NCI-H748 treated with DMSO at 0.1 percent for 48 hours (cell line): ENCODE measurements around the gene NCOA7.
A peak's percentile ranks its signal among the peaks of the same experiment; 100 is the strongest.
"Not testable (repeated sequence)": the region's sequence is repeated elsewhere in the genome, so short reads cannot be mapped to it uniquely, and the experiment has no call there.

Experiments used
- DNase-seq: peaks from one replicate; lab custom pipeline; 2025; lab: John Stamatoyannopoulos, UW

NCOA7 gene

GRCh38 chr6:125754566-125754965 is 36.2 kb upstream of the NCOA7 start:
- no peak for DNase-seq

- no peak for DNase-seq
Observed at GRCh38 chr6:125759184-125759902, 31.4 kb upstream of the NCOA7 start.

GRCh38 chr6:125759959-125760457 is 30.8 kb upstream of the NCOA7 start:
- no peak for DNase-seq

- DNase-seq = no peak
Observed at GRCh38 chr6:125764121-125764671, 26.6 kb upstream of the NCOA7 start.

DNA sequence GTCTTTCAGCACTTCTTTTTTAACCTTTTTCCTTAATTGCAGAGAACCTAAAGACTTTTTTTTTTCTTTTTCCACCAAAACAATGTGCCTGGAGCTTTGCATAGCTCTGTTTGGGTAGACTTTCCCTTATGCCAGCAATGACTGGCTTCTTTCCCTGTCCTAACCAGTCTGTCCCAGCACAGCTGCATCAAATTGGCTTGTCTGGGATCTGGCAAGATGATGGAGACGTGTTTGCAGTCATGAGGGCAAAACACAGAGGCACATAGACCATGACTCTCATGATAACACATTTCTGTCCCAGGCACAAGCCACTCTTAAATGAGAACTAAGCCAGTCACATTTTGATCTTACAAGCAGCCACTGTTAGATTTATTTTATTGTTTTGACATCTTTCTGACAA is 24.8 kb upstream of the NCOA7 start:
- no peak for DNase-seq

- no peak for DNase-seq
Observed at GRCh38 chr6:125766641-125767040, 24.1 kb upstream of the NCOA7 start.

GRCh38 chr6:125769147-125769783 is 21.5 kb upstream of the NCOA7 start:
- DNase-seq = no peak

DNA sequence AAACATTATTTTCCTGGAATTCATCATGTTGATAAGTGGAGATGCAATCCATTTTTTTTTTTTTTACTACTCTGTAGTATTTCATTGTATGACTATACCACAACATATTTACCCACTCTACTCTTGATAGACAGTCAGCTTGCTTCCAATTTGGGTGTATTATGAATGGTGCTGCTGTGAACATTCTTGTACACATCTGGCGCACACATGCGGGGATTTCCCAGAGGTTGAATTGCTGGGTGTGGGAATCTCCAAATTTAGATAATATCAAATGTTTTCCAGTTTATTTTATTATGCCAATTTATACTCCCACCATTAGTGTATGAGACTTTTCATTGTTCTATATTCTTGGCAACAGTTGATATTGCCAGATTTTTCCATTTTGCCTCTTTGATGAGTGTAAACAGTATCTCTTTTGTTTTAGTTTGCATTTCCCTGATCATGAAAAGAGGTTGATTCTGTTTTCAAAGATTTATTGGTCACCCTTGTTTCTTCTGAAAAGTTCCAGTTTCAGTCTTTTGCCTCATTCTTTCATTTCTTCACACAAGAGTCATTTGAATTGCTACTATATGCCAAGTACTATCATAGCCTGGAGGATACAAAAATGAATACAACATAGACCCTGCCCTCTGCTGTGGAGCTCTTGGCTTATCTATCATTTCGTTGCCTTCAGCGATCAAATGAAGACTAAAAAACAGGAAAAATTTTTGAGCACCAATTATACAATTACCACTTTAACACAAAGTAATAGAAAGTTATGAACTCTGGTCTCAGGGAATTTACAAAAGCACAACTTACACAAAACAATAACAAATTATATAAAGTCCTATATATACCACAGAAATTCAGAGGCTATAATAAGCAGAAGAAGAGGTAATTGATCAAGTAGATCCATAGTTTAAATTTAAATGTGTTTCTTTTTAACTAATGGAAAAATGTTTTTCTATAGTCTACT is 17.1 kb upstream of the NCOA7 start:
- DNase-seq = no peak

DNA sequence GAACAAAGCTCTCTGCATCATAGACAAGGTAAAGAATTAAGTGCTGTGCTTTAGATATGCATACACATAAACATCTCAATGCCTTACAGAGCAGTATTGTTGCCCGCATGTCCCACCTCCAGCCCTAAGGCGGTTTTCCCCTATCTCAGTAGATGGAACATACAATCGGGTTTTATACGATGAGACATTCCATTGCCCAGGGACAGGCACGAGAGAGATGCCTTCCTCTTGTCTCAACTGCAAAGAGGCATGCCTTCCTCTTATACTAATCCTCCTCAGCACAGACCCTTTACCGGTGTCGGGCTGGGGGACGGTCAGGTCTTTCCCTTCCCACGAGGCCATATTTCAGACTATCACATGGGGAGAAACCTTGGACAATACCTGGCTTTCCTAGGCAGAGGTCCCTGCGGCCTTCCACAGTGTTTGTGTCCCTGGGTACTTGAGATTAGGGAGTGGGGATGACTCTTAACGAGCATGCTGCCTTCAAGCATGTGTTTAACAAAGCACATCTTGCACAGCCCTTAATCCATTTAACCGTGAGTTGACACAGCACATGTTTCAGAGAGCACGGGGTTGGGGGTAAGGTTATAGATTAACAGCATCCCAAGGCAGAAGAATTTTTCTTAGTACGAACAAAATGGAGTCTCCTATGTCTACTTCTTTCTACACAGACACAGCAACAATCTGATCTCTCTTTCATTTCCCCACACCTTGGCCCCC is 14.5 kb upstream of the NCOA7 start:
- not testable (repeated sequence) for DNase-seq

- peak; percentile 96 for DNase-seq
Observed at GRCh38 chr6:125779924-125780539, 10.7 kb upstream of the NCOA7 start.

DNA sequence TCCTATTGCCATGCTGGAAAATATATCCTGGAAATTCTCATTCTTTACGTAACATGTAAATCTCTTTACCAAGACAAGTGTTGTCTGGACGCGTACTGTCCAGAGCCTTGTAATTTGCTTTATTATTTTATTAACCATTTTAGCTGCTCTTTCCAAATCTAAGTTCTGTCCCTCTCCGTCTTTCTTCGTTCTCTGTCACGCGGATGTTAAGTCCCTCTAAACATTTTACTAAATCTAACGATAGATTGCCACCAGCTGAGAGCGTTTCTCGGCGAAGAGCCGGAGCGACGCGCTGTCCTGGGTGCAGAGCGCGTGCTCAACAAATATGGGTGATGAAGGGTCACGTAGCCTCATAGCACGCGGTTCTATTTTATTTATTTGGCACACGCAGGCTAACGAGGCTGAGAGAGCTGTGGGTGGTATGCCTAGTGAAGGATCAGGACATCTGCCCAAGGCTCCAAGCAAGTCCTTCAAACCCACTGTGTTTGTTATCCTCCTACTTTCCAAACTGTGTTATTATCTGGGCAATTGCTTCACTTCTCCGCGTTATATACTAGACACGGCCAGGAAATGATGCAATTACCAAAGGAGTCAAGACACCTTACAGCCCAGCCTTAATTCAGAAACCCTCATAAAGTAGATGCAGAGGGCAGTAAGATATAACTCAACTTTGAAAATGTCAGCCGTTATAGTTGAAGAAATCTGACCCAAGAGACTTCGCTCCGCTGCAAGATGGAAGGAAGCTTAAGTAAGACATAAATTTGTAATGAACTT is 10.0 kb upstream of the NCOA7 start:
- peak; percentile 88 for DNase-seq

- peak; percentile 88 for DNase-seq
Observed at GRCh38 chr6:125781314-125781868, 9.4 kb upstream of the NCOA7 start.

- DNase-seq = no peak
Observed at GRCh38 chr6:125784365-125784764, 6.4 kb upstream of the NCOA7 start.

DNA sequence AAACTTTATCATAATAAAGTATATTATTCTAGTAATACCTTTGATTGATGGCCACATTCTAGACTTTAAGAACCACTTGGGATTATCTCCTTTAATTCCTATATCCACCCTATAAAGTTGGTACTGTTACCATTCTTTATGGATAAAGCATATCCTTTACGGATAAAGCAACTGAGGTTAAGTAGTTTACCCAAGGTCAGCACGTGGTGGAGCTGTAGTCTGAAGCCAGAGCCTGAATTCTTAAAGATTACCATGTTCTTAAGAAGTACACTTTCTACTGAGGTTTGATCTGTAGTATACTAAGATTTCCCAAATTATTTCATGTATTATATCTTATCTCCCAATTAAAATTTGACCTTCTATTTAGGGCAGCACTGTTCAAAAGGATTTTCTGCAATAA is 3.0 kb upstream of the NCOA7 start:
- DNase-seq = no peak

- no peak for DNase-seq
Observed at GRCh38 chr6:125789167-125789566, 1.6 kb upstream of the NCOA7 start.

- DNase-seq = peak; percentile 65
Observed at GRCh38 chr6:125789576-125790357, 993 bp upstream of the NCOA7 start.

- DNase-seq = peak; percentile 71
Observed at GRCh38 chr6:125791151-125791819, 525 bp downstream of the NCOA7 start.

- DNase-seq = no peak
Observed at GRCh38 chr6:125791820-125792165, 1.0 kb downstream of the NCOA7 start.

GRCh38 chr6:125792172-125792571 is 1.4 kb downstream of the NCOA7 start:
- DNase-seq = no peak
